ENCODE results near the gene EYA2.

The EYA2 gene

GRCh38 chr20:47073766-47074475 lies 179.3 kb downstream of the EYA2 start:
- DNase-seq (no peak), ATAC-seq (replicated peaks) (no peak)
- Mint-ChIP-seq H3K36me3 (peaks cover 2 to 3% of the 10 kb centered on the region in 2 donors), H3K27me3 (peaks cover 16 to 22% of the 10 kb centered on the region in 2 donors), H3K4me1 (no peaks in the 10 kb centered on the region), H3K27ac (no peak overlapping the region), H3K4me3 (no peak overlapping the region), H3K9me3 (peaks cover 7 to 9% of the 10 kb centered on the region in 2 donors)

- peaks cover 21 to 22% of the 10 kb centered on the region in 2 donors for H3K27me3 Mint-ChIP-seq
- no peak overlapping the region for H3K27ac Mint-ChIP-seq
- DNase-seq (no peak), ATAC-seq (replicated peaks) (no peak)
- peaks cover 2 to 3% of the 10 kb centered on the region in 2 donors for H3K36me3 Mint-ChIP-seq
- H3K9me3 Mint-ChIP-seq: peaks cover 11 to 15% of the 10 kb centered on the region in 2 donors
- no peaks in the 10 kb centered on the region for H3K4me1 Mint-ChIP-seq
- H3K4me3 Mint-ChIP-seq: no peak overlapping the region
Observed at GRCh38 chr20:47075263-47075662, 180.6 kb downstream of the EYA2 start.

- Mint-ChIP-seq H3K4me3 (no peak overlapping the region), H3K9me3 (peaks cover 10 to 15% of the 10 kb centered on the region in 2 donors), H3K36me3 (peaks cover 1 to 3% of the 10 kb centered on the region in 2 donors), H3K27me3 (peaks cover 9 to 26% of the 10 kb centered on the region in 2 donors), H3K27ac (no peak overlapping the region), H3K4me1 (no peaks in the 10 kb centered on the region)
- DNase-seq: no peak
- no peak for ATAC-seq (replicated peaks)
Observed at GRCh38 chr20:47079047-47079446, 184.4 kb downstream of the EYA2 start.

GRCh38 chr20:47080365-47080764 lies 185.7 kb downstream of the EYA2 start:
- Mint-ChIP-seq H3K9me3 (peaks cover 9 to 15% of the 10 kb centered on the region in 2 donors), H3K36me3 (peaks cover 0 to 3% of the 10 kb centered on the region in 2 donors), H3K27ac (no peak overlapping the region), H3K27me3 (peaks cover 7 to 29% of the 10 kb centered on the region in 2 donors), H3K4me3 (no peak overlapping the region), H3K4me1 (no peaks in the 10 kb centered on the region)
- no peak for ATAC-seq (replicated peaks)
- DNase-seq: no peak

GRCh38 chr20:47086316-47086715 lies 191.7 kb downstream of the EYA2 start:
- ATAC-seq (replicated peaks): no peak

GRCh38 chr20:47088335-47088734 lies 193.7 kb downstream of the EYA2 start:
- ATAC-seq (replicated peaks) (no peak), DNase-seq (no peak)
- no peak overlapping the region for H3K4me3 Mint-ChIP-seq
- peaks cover 17 to 18% of the 10 kb centered on the region in 2 donors for H3K27me3 Mint-ChIP-seq
- no peaks in the 10 kb centered on the region for H3K4me1 Mint-ChIP-seq
- H3K36me3 Mint-ChIP-seq: no peaks in the 10 kb centered on the region
- peaks cover 0 to 1% of the 10 kb centered on the region in 2 donors for H3K9me3 Mint-ChIP-seq
- H3K27ac Mint-ChIP-seq: no peak overlapping the region

More at GRCh38 chr20:47086316-47086715, 191.7 kb downstream of the EYA2 start:
- H3K36me3 Mint-ChIP-seq: no peaks in the 10 kb centered on the region
- DNase-seq: no peak
- H3K9me3 Mint-ChIP-seq: peaks cover 0 to 1% of the 10 kb centered on the region in 2 donors
- no peaks in the 10 kb centered on the region for H3K4me1 Mint-ChIP-seq
- no peak overlapping the region for H3K27ac Mint-ChIP-seq
- peaks cover 7 to 17% of the 10 kb centered on the region in 2 donors for H3K27me3 Mint-ChIP-seq
- H3K4me3 Mint-ChIP-seq: no peak overlapping the region

- peaks cover 0 to 1% of the 10 kb centered on the region in 2 donors for H3K9me3 Mint-ChIP-seq
- no peak overlapping the region for H3K4me3 Mint-ChIP-seq
- no peaks in the 10 kb centered on the region for H3K36me3 Mint-ChIP-seq
- ATAC-seq (replicated peaks) (no peak), DNase-seq (no peak)
- H3K4me1 Mint-ChIP-seq: no peaks in the 10 kb centered on the region
- no peak overlapping the region for H3K27ac Mint-ChIP-seq
- H3K27me3 Mint-ChIP-seq: peaks cover 20% of the 10 kb centered on the region in 2 donors
Observed at GRCh38 chr20:47089151-47089550, 194.5 kb downstream of the EYA2 start.

- H3K36me3 Mint-ChIP-seq: no peaks in the 10 kb centered on the region
- no peak overlapping the region for H3K27ac Mint-ChIP-seq
- no peak overlapping the region for H3K4me3 Mint-ChIP-seq
- DNase-seq (no peak), ATAC-seq (replicated peaks) (no peak)
- H3K9me3 Mint-ChIP-seq: peaks cover 0 to 6% of the 10 kb centered on the region in 2 donors
- no peaks in the 10 kb centered on the region for H3K4me1 Mint-ChIP-seq
- H3K27me3 Mint-ChIP-seq: peaks cover 13 to 20% of the 10 kb centered on the region in 2 donors
Observed at GRCh38 chr20:47090835-47091234, 196.2 kb downstream of the EYA2 start.

- Mint-ChIP-seq H3K27ac (no peak overlapping the region), H3K36me3 (no peaks in the 10 kb centered on the region), H3K27me3 (peaks cover 9 to 22% of the 10 kb centered on the region in 2 donors), H3K4me3 (no peak overlapping the region), H3K4me1 (no peaks in the 10 kb centered on the region), H3K9me3 (peaks cover 0 to 6% of the 10 kb centered on the region in 2 donors)
- DNase-seq (no peak), ATAC-seq (replicated peaks) (no peak)
Observed at GRCh38 chr20:47093320-47093966, 198.8 kb downstream of the EYA2 start.

GRCh38 chr20:47095690-47096089 lies 201.0 kb downstream of the EYA2 start:
- DNase-seq: no peak
- Mint-ChIP-seq H3K27ac (no peak overlapping the region), H3K9me3 (peaks cover 0 to 12% of the 10 kb centered on the region in 2 donors), H3K4me1 (no peaks in the 10 kb centered on the region), H3K4me3 (no peak overlapping the region), H3K36me3 (no peaks in the 10 kb centered on the region), H3K27me3 (peaks cover 24 to 25% of the 10 kb centered on the region in 2 donors)
- no peak for ATAC-seq (replicated peaks)

GRCh38 chr20:47097691-47098622 lies 203.3 kb downstream of the EYA2 start:
- Mint-ChIP-seq H3K4me1 (no peaks in the 10 kb centered on the region), H3K4me3 (no peak overlapping the region), H3K27me3 (peaks cover 21 to 24% of the 10 kb centered on the region in 2 donors), H3K36me3 (no peaks in the 10 kb centered on the region), H3K27ac (no peak overlapping the region), H3K9me3 (peaks cover under 1 to 21% of the 10 kb centered on the region in 2 donors)
- ATAC-seq (replicated peaks) (no peak), DNase-seq (no peak)

GRCh38 chr20:47099093-47099492 lies 204.4 kb downstream of the EYA2 start:
- no peak for ATAC-seq (replicated peaks)
- no peak for DNase-seq
- Mint-ChIP-seq H3K9me3 (peaks cover 6 to 25% of the 10 kb centered on the region in 2 donors), H3K4me3 (no peak overlapping the region), H3K27me3 (peaks cover 19 to 21% of the 10 kb centered on the region in 2 donors), H3K27ac (no peak overlapping the region), H3K36me3 (peaks cover 0 to 3% of the 10 kb centered on the region in 2 donors), H3K4me1 (no peaks in the 10 kb centered on the region)

- H3K4me3 Mint-ChIP-seq: no peak overlapping the region
- peaks cover 19 to 21% of the 10 kb centered on the region in 2 donors for H3K27me3 Mint-ChIP-seq
- DNase-seq: no peak
- no peak overlapping the region for H3K27ac Mint-ChIP-seq
- peaks cover 6 to 25% of the 10 kb centered on the region in 2 donors for H3K9me3 Mint-ChIP-seq
- no peaks in the 10 kb centered on the region for H3K4me1 Mint-ChIP-seq
- H3K36me3 Mint-ChIP-seq: peaks cover 0 to 3% of the 10 kb centered on the region in 2 donors
- ATAC-seq (replicated peaks): no peak
Observed at GRCh38 chr20:47099825-47100441, 205.3 kb downstream of the EYA2 start.

- H3K27me3 Mint-ChIP-seq: peaks cover 26 to 33% of the 10 kb centered on the region in 2 donors
- no peak for ATAC-seq (replicated peaks)
- peaks cover 0 to 3% of the 10 kb centered on the region in 2 donors for H3K36me3 Mint-ChIP-seq
- no peak for DNase-seq
- H3K4me3 Mint-ChIP-seq: no peak overlapping the region
- H3K9me3 Mint-ChIP-seq: peaks cover 6 to 23% of the 10 kb centered on the region in 2 donors
- no peaks in the 10 kb centered on the region for H3K4me1 Mint-ChIP-seq
- H3K27ac Mint-ChIP-seq: no peak overlapping the region
Observed at GRCh38 chr20:47102629-47103028, 208.0 kb downstream of the EYA2 start.
